GM12873 (cell line): ENCODE measurements around the gene ACTN4.

ENCODE experiments used
- CTCF ChIP-seq: IDR thresholded peaks from 2 replicates; pipeline ENCODE4 v1.5.1; 2012; ENCODE audit warnings: low read depth, mild to moderate bottlenecking, moderate library complexity, low read length, control low read depth; ENCODE audit not compliant: insufficient read depth; ENCODE audit errors: missing control alignments

Gene ACTN4

GRCh38 chr19:38703509-38703908, 56.1 kb downstream of the ACTN4 start:
- no peak for TF ChIP-seq CTCF

- TF ChIP-seq CTCF, result peak; percentile 9
These were observed 57.1 kb downstream of the ACTN4 start for GRCh38 chr19:38704488-38705026.

- no peak for TF ChIP-seq CTCF
These were observed 58.0 kb downstream of the ACTN4 start for GRCh38 chr19:38705197-38706019.

- no peak for TF ChIP-seq CTCF
These were observed 59.5 kb downstream of the ACTN4 start for GRCh38 chr19:38706792-38707511.

- no peak for TF ChIP-seq CTCF
These were observed 60.2 kb downstream of the ACTN4 start for GRCh38 chr19:38707512-38708114.

GRCh38 chr19:38708413-38709024, 61.1 kb downstream of the ACTN4 start:
- no peak for TF ChIP-seq CTCF

GRCh38 chr19:38709119-38709518, 61.7 kb downstream of the ACTN4 start:
- no peak for TF ChIP-seq CTCF
